Uterus (tissue), 4 donors: ENCODE data around the gene P3R3URF. TPM values are rescaled to one million over a fixed set of nuclear protein-coding genes. Genes with fewer than 3 reads are reported as not detected.
A peak's percentile ranks its signal among the peaks of the same experiment; 100 is the strongest.

ENCODE experiments used
- DNase-seq, 2 donors: peaks; one replicate each; pipeline ENCODE4 v3.0.0-alpha.2; 2019 to 2020
- H3K27ac ChIP-seq, 2 donors: fragments of 200-600 bp; sonication (generic); 1 replicate in 1 of 2; 2 replicates in 1 of 2; pipeline ENCODE4 v1.5.1; 2016 to 2018
- H3K27me3 ChIP-seq, 2 donors: fragments of 200-600 bp; sonication (generic); one replicate each; pipeline ENCODE4 v1.5.1; 2018 to 2019; ENCODE audit warnings: control low read depth in 1 of 2
- H3K36me3 ChIP-seq, 2 donors: fragments of 200-600 bp; sonication (generic); one replicate each; pipeline ENCODE4 v1.5.1; 2019; ENCODE audit warnings: control low read depth in 1 of 2
- H3K4me1 ChIP-seq, 2 donors: fragments of 200-600 bp; sonication (generic); one replicate each; pipeline ENCODE4 v1.5.1; 2018 to 2019; ENCODE audit warnings: control low read depth in 1 of 2
- H3K4me3 ChIP-seq, 2 donors: fragments of 200-600 bp; sonication (generic); 1 replicate in 1 of 2; 2 replicates in 1 of 2; pipeline ENCODE4 v1.5.1; 2018 to 2019; ENCODE audit warnings: mild to moderate bottlenecking in 1 of 2
- H3K9me3 ChIP-seq, 2 donors: fragments of 200-600 bp; sonication (generic); one replicate each; pipeline ENCODE4 v1.5.1; 2019; ENCODE audit warnings: control low read depth in 1 of 2
- POLR2A ChIP-seq, 2 donors: fragments of 450-650 bp; IDR thresholded peaks; one replicate each; pipeline ENCODE4 v1.6.1; 2016; ENCODE audit warnings: antibody characterized with exemption in 2 of 2, mild to moderate bottlenecking in 1 of 2, moderate library complexity in 1 of 2
- intact Hi-C: fragments of 100-400 bp; cut with DNase I; formaldehyde crosslinking; loops from one replicate; pipeline ENCODE4 v1.15.1; 2023; ENCODE audit warnings: low total_unique reads
- small RNA-seq: library from RNA; depleted of rRNA; stranded (forward); fragments of <200 nt; gene quantifications from one replicate; pipeline ENCODE3, GENCODE V24; 2016
- total RNA-seq, 4 donors: library from RNA; depleted of rRNA in 3 of 4; stranded (reverse); fragments of >200 nt in 3 of 4; gene quantifications; one replicate each; pipeline versions ENCODE4 v1.1.0 to v1.2.4, GENCODE V29; 2014 to 2023
- TF ChIP-seq, protein P1 (sequence below), 4 experiments: fragments of 200-600 bp in 2 of 4; fragments of 450-650 bp in 2 of 4; sonication (generic) in 2 of 4; IDR thresholded peaks; one replicate each; pipeline ENCODE4 v1.5.1; 2016 to 2019; ENCODE audit warnings: antibody characterized with exemption in 4 of 4, mild to moderate bottlenecking in 2 of 4, moderate library complexity in 1 of 4
- donor health status: DM: yes; HTN: yes; CAD: no.

P3R3URF gene
- total RNA-seq, 4 donors from 2014 or later: not detected

DNA sequence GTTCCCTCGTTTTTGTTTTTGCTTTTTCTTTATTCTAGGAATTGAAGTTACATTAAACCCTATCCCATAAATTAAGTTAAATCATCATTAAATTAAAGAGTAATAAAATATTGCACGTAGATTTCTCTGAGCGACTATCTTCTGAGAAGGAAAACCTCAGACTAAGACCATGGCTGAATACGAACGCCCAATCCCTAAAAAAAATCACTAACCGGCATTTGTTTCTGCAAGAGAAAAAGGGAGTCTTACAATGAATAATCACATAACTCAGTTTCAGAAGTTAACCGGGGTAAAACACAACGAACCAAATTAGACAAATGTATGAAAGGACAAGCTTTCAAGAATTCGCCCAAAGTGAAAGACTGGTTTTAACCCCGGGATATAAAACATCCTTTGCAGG lies 45.2 kb downstream of the P3R3URF start:
- Histone ChIP-seq H3K27me3 (no peaks in the 10 kb centered on the region), H3K36me3 (no peaks in the 10 kb centered on the region), H3K27ac (peak overlapping the region in 1 of 2 donors; percentile 96), H3K9me3 (no peaks in the 10 kb centered on the region), H3K4me1 (no peaks in the 10 kb centered on the region), H3K4me3 (peak overlapping the region; percentile 69 to 70)
- no peak for TF ChIP-seq POLR2A (IDR thresholded peaks at IDR 0.05)
- TF ChIP-seq, protein P1, sequence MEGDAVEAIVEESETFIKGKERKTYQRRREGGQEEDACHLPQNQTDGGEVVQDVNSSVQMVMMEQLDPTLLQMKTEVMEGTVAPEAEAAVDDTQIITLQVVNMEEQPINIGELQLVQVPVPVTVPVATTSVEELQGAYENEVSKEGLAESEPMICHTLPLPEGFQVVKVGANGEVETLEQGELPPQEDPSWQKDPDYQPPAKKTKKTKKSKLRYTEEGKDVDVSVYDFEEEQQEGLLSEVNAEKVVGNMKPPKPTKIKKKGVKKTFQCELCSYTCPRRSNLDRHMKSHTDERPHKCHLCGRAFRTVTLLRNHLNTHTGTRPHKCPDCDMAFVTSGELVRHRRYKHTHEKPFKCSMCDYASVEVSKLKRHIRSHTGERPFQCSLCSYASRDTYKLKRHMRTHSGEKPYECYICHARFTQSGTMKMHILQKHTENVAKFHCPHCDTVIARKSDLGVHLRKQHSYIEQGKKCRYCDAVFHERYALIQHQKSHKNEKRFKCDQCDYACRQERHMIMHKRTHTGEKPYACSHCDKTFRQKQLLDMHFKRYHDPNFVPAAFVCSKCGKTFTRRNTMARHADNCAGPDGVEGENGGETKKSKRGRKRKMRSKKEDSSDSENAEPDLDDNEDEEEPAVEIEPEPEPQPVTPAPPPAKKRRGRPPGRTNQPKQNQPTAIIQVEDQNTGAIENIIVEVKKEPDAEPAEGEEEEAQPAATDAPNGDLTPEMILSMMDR (IDR thresholded peaks at IDR 0.05): no peak
- DNase-seq: no peak
- intact Hi-C loops: no loop called here

DNA sequence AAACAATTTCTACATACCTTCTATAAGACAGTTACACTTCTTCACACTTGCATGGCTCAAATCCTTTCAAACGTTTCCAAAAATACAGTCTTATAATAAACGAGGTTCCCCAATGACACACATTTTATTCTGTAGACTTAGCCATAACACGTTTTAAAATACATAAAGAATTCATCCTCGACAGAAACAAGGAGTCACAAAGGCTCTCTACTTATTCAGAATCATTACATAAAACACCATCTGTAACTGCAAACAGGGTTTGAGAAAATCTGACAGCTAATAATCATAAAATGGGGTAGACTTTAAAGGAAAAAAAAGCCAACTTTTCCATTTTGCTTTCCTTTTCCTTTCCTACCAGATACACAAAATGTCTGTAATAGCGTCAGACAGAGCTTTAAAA lies 45.7 kb downstream of the P3R3URF start:
- Histone ChIP-seq H3K4me1 (no peaks in the 10 kb centered on the region), H3K4me3 (peak overlapping the region; percentile 69 to 70), H3K9me3 (no peaks in the 10 kb centered on the region), H3K27ac (peak overlapping the region in 1 of 2 donors; percentile 96), H3K36me3 (no peaks in the 10 kb centered on the region), H3K27me3 (no peaks in the 10 kb centered on the region)
- TF ChIP-seq, protein P1 (IDR thresholded peaks at IDR 0.05): no peak
- no peak for TF ChIP-seq POLR2A (IDR thresholded peaks at IDR 0.05)
- intact Hi-C loops: no loop called here
- no peak for DNase-seq

- TF ChIP-seq POLR2A (IDR thresholded peaks at IDR 0.05): no peak
- TF ChIP-seq, protein P1 (IDR thresholded peaks at IDR 0.05): no peak
- intact Hi-C loops: no loop called here
- peak overlapping the region in 1 of 2 donors; percentile 96 for H3K27ac ChIP-seq
- peak overlapping the region; percentile 69 to 70 for H3K4me3 ChIP-seq
- H3K36me3 ChIP-seq: no peaks in the 10 kb centered on the region
- no peak for DNase-seq
- H3K9me3 ChIP-seq: no peaks in the 10 kb centered on the region
- H3K27me3 ChIP-seq: no peaks in the 10 kb centered on the region
- no peaks in the 10 kb centered on the region for H3K4me1 ChIP-seq
Measured at GRCh38 chr1:46130121-46130520, 46.2 kb downstream of the P3R3URF start.

GRCh38 chr1:46128344-46128743 lies 47.9 kb downstream of the P3R3URF start:
- H3K4me3 ChIP-seq: no peak overlapping the region
- no peaks in the 10 kb centered on the region for H3K27me3 ChIP-seq
- no peaks in the 10 kb centered on the region for H3K4me1 ChIP-seq
- TF ChIP-seq, protein P1 (IDR thresholded peaks at IDR 0.05): no peak
- no peak for TF ChIP-seq POLR2A (IDR thresholded peaks at IDR 0.05)
- no peak for DNase-seq
- H3K36me3 ChIP-seq: no peaks in the 10 kb centered on the region
- intact Hi-C loops: no loop called here
- H3K27ac ChIP-seq: no peak overlapping the region
- H3K9me3 ChIP-seq: no peaks in the 10 kb centered on the region

Small RNA genes within 50 kb of the gene (small RNA-seq; reads per million reads assigned to genes)
- not detected for gene AL672043.1

Other genes starting within 250 kb of the P3R3URF start
- 10 to 100 TPM; 23.5 to 83.7 (median 38.3) TPM for gene PIK3R3, start 43.9 kb downstream of the P3R3URF start, total RNA-seq
- 10 to 100 TPM in 3 of 4 donors, 1 to 10 TPM in 1; 4.1 to 62.8 (median 29.1) TPM for gene TSPAN1, start 1.4 kb downstream of the P3R3URF start, total RNA-seq
- 10 to 100 TPM in 3 of 4 donors, 1 to 10 TPM in 1; 5.6 to 67.2 (median 31.8) TPM for gene POMGNT1, start 21.9 kb upstream of the P3R3URF start, total RNA-seq
- gene LURAP1, start 26.8 kb upstream of the P3R3URF start, total RNA-seq: 10 to 100 TPM in 1 of 4 donors, 1 to 10 TPM in 3; 4.1 to 19.8 (median 5.9) TPM
- gene RAD54L, start 71.3 kb upstream of the P3R3URF start, total RNA-seq: 1 to 10 TPM in 2 of 4 donors, not detected in 2; 1.2 to 7.3 TPM
- gene LRRC41, start 127.1 kb upstream of the P3R3URF start, total RNA-seq: 10 to 100 TPM; 26.8 to 87.2 (median 60.3) TPM
- gene UQCRH, start 127.2 kb upstream of the P3R3URF start, total RNA-seq: 100 to 1,000 TPM; 111 to 354 (median 296) TPM
- gene NSUN4, start 164.3 kb upstream of the P3R3URF start, total RNA-seq: 10 to 100 TPM in 3 of 4 donors, 1 to 10 TPM in 1; 1.0 to 42.4 (median 23.2) TPM
- gene FAAH, start 217.8 kb upstream of the P3R3URF start, total RNA-seq: 10 to 100 TPM; 10.6 to 40.2 (median 15.8) TPM